Measurements from ENCODE around the gene RAB30.

GRCh38 chr11:83027289-83027688, 44.4 kb downstream of the RAB30 start:
- no peak for TF ChIP-seq HOXC10 (CRISPR knock-in tag; IDR thresholded peaks at IDR 0.05)
- TF ChIP-seq REPIN1 (tag by site-specific recombination; IDR thresholded peaks at IDR 0.05; ENCODE audit: low read depth), result no peak
- TF ChIP-seq CTCF (tag by site-specific recombination; IDR thresholded peaks at IDR 0.05), result no peak
- TF ChIP-seq ZNF830 (tag by site-specific recombination; IDR thresholded peaks at IDR 0.05; ENCODE audit: low read depth), result no peak
- no peak for TF ChIP-seq ZBTB26 (tag by site-specific recombination; optimal IDR thresholded peaks at IDR 0.05)
- TF ChIP-seq KLF10 (tag by site-specific recombination; IDR thresholded peaks at IDR 0.05), result no peak
- TF ChIP-seq ZNF239 (tag by site-specific recombination; IDR thresholded peaks at IDR 0.05), result no peak
- no peak for TF ChIP-seq ZNF280C (tag by site-specific recombination; IDR thresholded peaks at IDR 0.05)
- no peak for TF ChIP-seq ZNF48 (tag by site-specific recombination; IDR thresholded peaks at IDR 0.05)
- TF ChIP-seq SP2 (tag by site-specific recombination; IDR thresholded peaks at IDR 0.05), result no peak
- no peak for TF ChIP-seq PBX3 (CRISPR knock-in tag; IDR thresholded peaks at IDR 0.05)
